HEK293 (cell line): ENCODE measurements around the gene VCL.

ENCODE experiments used
- CTCF ChIA-PET: fragments of 350-600 bp; formaldehyde crosslinking; extraction: SDS; loops from one replicate; lab custom pipeline; 2021; ENCODE audit warnings: antibody characterized with exemption; lab: Yijun Ruan, JAX
- POLR2A ChIA-PET: fragments of 300-600 bp; formaldehyde crosslinking; extraction: SDS; loops from one replicate; lab custom pipeline; 2020; ENCODE audit warnings: antibody characterized with exemption, inconsistent platforms; lab: Yijun Ruan, JAX
- H3K27ac ChIP-seq: fragments of 200-500 bp; sonication (Bioruptor generic); 2 replicates; pipeline ENCODE4 v1.5.1; 2014; ENCODE audit warnings: low read depth, low read length, control low read depth, inconsistent platforms; ENCODE audit errors: extremely low read depth
- H3K36me3 ChIP-seq, 2 experiments: fragments of 200-500 bp in 1 of 2; sonication (Bioruptor generic) in 1 of 2; 1 replicate in 1 of 2; 2 replicates in 1 of 2; pipeline ENCODE4 v1.5.1; 2014 to 2017; ENCODE audit warnings: inconsistent platforms in 2 of 2, low read length in 2 of 2; ENCODE audit not compliant: control insufficient read depth in 2 of 2, insufficient read depth in 1 of 2
- H3K4me1 ChIP-seq: fragments of 200-500 bp; sonication (Bioruptor generic); 2 replicates; pipeline ENCODE4 v1.5.1; 2014; ENCODE audit warnings: mild to moderate bottlenecking, low read length, inconsistent platforms; ENCODE audit not compliant: control insufficient read depth, insufficient read depth
- H3K4me3 ChIP-seq: 2 replicates; pipeline ENCODE4 v1.5.1; 2011; ENCODE audit warnings: low read depth, mild to moderate bottlenecking, control low read depth, low read length, moderate library complexity
- H3K9me3 ChIP-seq: fragments of 200-500 bp; sonication (Bioruptor generic); 2 replicates; pipeline ENCODE4 v1.5.1; 2014; ENCODE audit warnings: low read depth, low read length, inconsistent platforms; ENCODE audit not compliant: control insufficient read depth, insufficient read depth
- HOXC10 ChIP-seq: sonication (generic); formaldehyde crosslinking; IDR thresholded peaks from 2 replicates; pipeline ENCODE4 v1.8.1; 2023; ENCODE audit warnings: mild to moderate bottlenecking, missing genetic modification reagents
- KLF1 ChIP-seq: fragments of 450-650 bp; formaldehyde crosslinking; IDR thresholded peaks from 2 replicates; pipeline ENCODE4 v1.5.1; 2016; ENCODE audit warnings: missing biosample characterization, missing genetic modification characterization
- PRDM2 ChIP-seq: fragments of 450-650 bp; formaldehyde crosslinking; IDR thresholded peaks from 2 replicates; pipeline ENCODE4 v1.5.1; 2016; ENCODE audit warnings: missing biosample characterization, missing genetic modification characterization, borderline replicate concordance
- PRDM4 ChIP-seq: fragments of 450-650 bp; formaldehyde crosslinking; IDR thresholded peaks from 2 replicates; pipeline ENCODE4 v1.5.1; 2017; ENCODE audit warnings: missing biosample characterization, missing genetic modification characterization
- SCRT2 ChIP-seq: fragments of 450-650 bp; formaldehyde crosslinking; IDR thresholded peaks from 2 replicates; pipeline ENCODE4 v1.5.1; 2016; ENCODE audit warnings: missing biosample characterization, missing genetic modification characterization
- SETDB1 ChIP-seq: IDR thresholded peaks from one replicate; pipeline ENCODE4 v1.6.1; 2017; ENCODE audit warnings: mild to moderate bottlenecking, low read length, moderate library complexity, mixed read lengths; ENCODE audit not compliant: insufficient read length
- SP7 ChIP-seq: fragments of 450-650 bp; formaldehyde crosslinking; IDR thresholded peaks from 2 replicates; pipeline ENCODE4 v1.5.1; 2016; ENCODE audit warnings: missing biosample characterization, missing genetic modification characterization
- ZBTB20 ChIP-seq: fragments of 450-650 bp; formaldehyde crosslinking; IDR thresholded peaks from 2 replicates; pipeline ENCODE4 v1.5.1; 2016; ENCODE audit warnings: missing biosample characterization, missing genetic modification characterization
- ZNF23 ChIP-seq: fragments of 450-650 bp; formaldehyde crosslinking; IDR thresholded peaks from 2 replicates; pipeline ENCODE4 v1.5.1; 2016; ENCODE audit warnings: missing biosample characterization, missing genetic modification characterization, borderline replicate concordance
- ZNF341 ChIP-seq: fragments of 450-650 bp; formaldehyde crosslinking; IDR thresholded peaks from 2 replicates; pipeline ENCODE4; 2016; ENCODE audit warnings: low read depth, missing biosample characterization, missing genetic modification characterization
- ZNF514 ChIP-seq: fragments of 450-650 bp; formaldehyde crosslinking; IDR thresholded peaks from 2 replicates; pipeline ENCODE4 v1.5.1; 2016; ENCODE audit warnings: missing biosample characterization, missing genetic modification characterization
- ZNF677 ChIP-seq: fragments of 450-650 bp; IDR thresholded peaks from 2 replicates; pipeline ENCODE4 v1.5.0; 2018; ENCODE audit warnings: missing biosample characterization, mild to moderate bottlenecking, missing genetic modification characterization, moderate library complexity

Gene VCL

GRCh38 chr10:74118804-74119203 lies 120.9 kb downstream of the VCL start:
- H3K36me3 ChIP-seq: peaks cover 47 to 97% of the 10 kb centered on the region in 2 experiments
- no peak for TF ChIP-seq ZNF23 (tag by site-specific recombination)
- TF ChIP-seq KLF1: peak; percentile 31; the same call in 1 of the 2 replicates
- POLR2A ChIA-PET: interaction anchor here (0.7 kb wide), 1 partner anchor 116 kb away, joined by 3 read pairs; no protein-coding TSS in a partner anchor
- no peak overlapping the region for H3K4me3 ChIP-seq
- no peak overlapping the region for H3K27ac ChIP-seq
- H3K9me3 ChIP-seq: no peaks in the 10 kb centered on the region
- no peaks in the 10 kb centered on the region for H3K4me1 ChIP-seq
- CTCF ChIA-PET: interaction anchor here (0.7 to 1.2 kb wide), 4 partner anchors 8 to 125 kb away, joined by 3 to 4 read pairs (median 4); no protein-coding TSS in a partner anchor

GRCh38 chr10:74120911-74121310 lies 123.0 kb downstream of the VCL start:
- CTCF ChIA-PET: interaction anchor here (1.1 to 1.3 kb wide), 2 partner anchors 12 to 93 kb away, joined by 3 to 5 read pairs; no protein-coding TSS in a partner anchor
- no peak overlapping the region for H3K4me3 ChIP-seq
- no peak overlapping the region for H3K27ac ChIP-seq
- H3K36me3 ChIP-seq: peaks cover 56 to 98% of the 10 kb centered on the region in 2 experiments
- no peaks in the 10 kb centered on the region for H3K9me3 ChIP-seq
- TF ChIP-seq PRDM4 (tag by site-specific recombination) (0 out of 2 replicates have a peak, but pooled peaks have one; percentile 19), ZNF341 (tag by site-specific recombination) (no peak)
- TF ChIP-seq, all 188 proteins: peak for 1
- POLR2A ChIA-PET: no interaction called here
- no peaks in the 10 kb centered on the region for H3K4me1 ChIP-seq

GRCh38 chr10:74121368-74121767 lies 123.5 kb downstream of the VCL start:
- Histone ChIP-seq H3K36me3 (peaks cover 54 to 98% of the 10 kb centered on the region in 2 experiments), H3K4me1 (no peaks in the 10 kb centered on the region), H3K27ac (no peak overlapping the region), H3K9me3 (no peaks in the 10 kb centered on the region), H3K4me3 (no peak overlapping the region)
- no peak for TF ChIP-seq ZNF514 (tag by site-specific recombination)
- 0 out of 2 replicates have a peak, but pooled peaks have one; percentile 57 for TF ChIP-seq SCRT2 (tag by site-specific recombination)
- TF ChIP-seq PRDM2 (tag by site-specific recombination): no peak
- TF ChIP-seq HOXC10 (CRISPR knock-in tag): no peak
- TF ChIP-seq ZBTB20: no peak
- TF ChIP-seq ZNF677 (tag by site-specific recombination): no peak
- no peak for TF ChIP-seq SP7 (tag by site-specific recombination)
- no peak for TF ChIP-seq SETDB1
- CTCF ChIA-PET: interaction anchor here (1.1 to 1.3 kb wide), 2 partner anchors 12 to 92 kb away, joined by 3 to 5 read pairs; no protein-coding TSS in a partner anchor
- POLR2A ChIA-PET: no interaction called here
